Heart left ventricle (tissue), 16 donors: ENCODE results near the gene UNC119B. TPM values are rescaled to one million over a fixed set of nuclear protein-coding genes. Genes with fewer than 3 reads are reported as not detected.

Experiments
- ATAC-seq, 4 donors: fragments of 200-7000 bp; cut with Tn5 transposase; one replicate each; pipeline ENCODE4 v1.9.1; 2020 to 2022; ENCODE audit warnings: moderate library complexity in 4 of 4, mild to moderate bottlenecking in 3 of 4, moderate number of reproducible peaks in 1 of 4
- DNase-seq, 5 donors: peaks; one replicate each; pipeline ENCODE4 v3.0.0-alpha.2; 2020
- H3K27ac ChIP-seq, 12 donors: fragments of 200-600 bp; sonication (generic) in 4 of 12; one replicate each; pipeline versions ENCODE4 v1.5.0 to v1.8.0; 2016 to 2022; ENCODE audit warnings: mild to moderate bottlenecking in 2 of 12
- H3K27me3 ChIP-seq, 9 donors: fragments of 200-600 bp; sonication (generic) in 2 of 9; one replicate each; pipeline versions ENCODE4 v1.5.1 to v1.8.0; 2016 to 2022; ENCODE audit warnings: mild to moderate bottlenecking in 3 of 9
- H3K36me3 ChIP-seq, 9 donors: fragments of 200-600 bp; sonication (generic) in 2 of 9; one replicate each; pipeline versions ENCODE4 v1.5.0 to v1.8.0; 2018 to 2022; ENCODE audit warnings: mild to moderate bottlenecking in 2 of 9
- H3K4me1 ChIP-seq, 12 donors: fragments of 200-600 bp; sonication (generic) in 4 of 12; one replicate each; pipeline versions ENCODE4 v1.5.0 to v1.8.0; 2016 to 2022; ENCODE audit warnings: mild to moderate bottlenecking in 3 of 12
- H3K4me3 ChIP-seq, 12 donors: fragments of 200-600 bp; sonication (generic) in 4 of 12; one replicate each; pipeline versions ENCODE4 v1.5.0 to v1.8.0; 2017 to 2022; ENCODE audit warnings: mild to moderate bottlenecking in 9 of 12, moderate library complexity in 4 of 12
- H3K9me3 ChIP-seq, 12 donors: fragments of 200-600 bp; sonication (generic) in 4 of 12; one replicate each; pipeline versions ENCODE4 v1.5.0 to v1.8.0; 2016 to 2022; ENCODE audit warnings: mild to moderate bottlenecking in 1 of 12
- POLR2A ChIP-seq, 2 donors: fragments of 450-650 bp; IDR thresholded peaks; one replicate each; pipeline ENCODE4 v1.6.1; 2017; ENCODE audit warnings: antibody characterized with exemption in 2 of 2, mild to moderate bottlenecking in 2 of 2, moderate library complexity in 2 of 2
- WGBS, 4 donors: extraction: QIAGEN DNeasy Blood & Tissue Kit in 2 of 4; methylation state at CpG; one replicate each; pipeline versions ENCODE4 v1.1.5 to v1.1.7; 2013 to 2018; 5-methylcytosine and 5-hydroxymethylcytosine counted together
- intact Hi-C, 10 donors: fragments of 100-400 bp; cut with DNase I; formaldehyde crosslinking; loops; one replicate each; pipeline versions ENCODE4 v1.11.1 to v1.14.2; 2022
- polyA plus RNA-seq, 2 donors: library from polyadenylated mRNA; stranded (reverse); fragments of 200-250 nt; gene quantifications; one replicate each; pipeline ENCODE4 v1.2.3, GENCODE V29; 2013
- total RNA-seq, 9 donors: library from RNA; depleted of rRNA in 2 of 9; stranded (reverse); fragments of >200 nt in 2 of 9; fragmentation: NEBNext Ultra II Directional in 3 of 9; extraction: Animal tissue kit (Norgen Biotek cat#: 25700) in 3 of 9; gene quantifications; one replicate each; pipeline versions ENCODE4 v1.1.0 to v1.2.4, GENCODE V29; 2016 to 2023
- TF ChIP-seq, protein P1 (sequence below), 12 donors: fragments of 200-600 bp; sonication (generic) in 4 of 12; IDR thresholded peaks; one replicate each; pipeline versions ENCODE4 v1.5.0 to v1.8.0; 2018 to 2022; ENCODE audit warnings: antibody characterized with exemption in 12 of 12, mild to moderate bottlenecking in 5 of 12
- donor health status: ischemic (EF 13 %, LVEDD 7.1; RV severe dilation, severe dysfunction).
- donor health status: healthy with polysubstance abuse.
- donor health status: DM: no; HTN: yes; CAD: no.
- donor health status: DM: no; HTN: no; CAD: no.
- donor health status: ischemic (EF 25% LVEDD 6.9; RV normal size, moderate dysfunction).
- donor health status: ischemic (EF 25% LVEDD 5.7; RV mildly dilated, moderate dysfunction).
- donor health status: healthy.
- donor health status: DM: yes; HTN: yes; CAD: no.
- donor health status: ischemic (EF 35%, LVEDD 5.7; RV mildly dilated, moderate dysfunction).
- donor health status: nonischemic (EF 11% LVEDD 7.7; RV severe dilation, severe dysfunction).
- donor health status: DM: yes; HTN: yes; CAD: no.
- donor health status: PGD.
- donor health status: ischemic (EF 29% LVEDD 5.4; RV normal size, mild dysfunction).
- donor health status: nonischemic (EF 23%, LVEDD 6.1; RV moderate dilation, normal function).

Gene UNC119B
- total and polyA plus RNA-seq, 11 donors: 3.9 to 13.7 (median 10.7) TPM

DNA sequence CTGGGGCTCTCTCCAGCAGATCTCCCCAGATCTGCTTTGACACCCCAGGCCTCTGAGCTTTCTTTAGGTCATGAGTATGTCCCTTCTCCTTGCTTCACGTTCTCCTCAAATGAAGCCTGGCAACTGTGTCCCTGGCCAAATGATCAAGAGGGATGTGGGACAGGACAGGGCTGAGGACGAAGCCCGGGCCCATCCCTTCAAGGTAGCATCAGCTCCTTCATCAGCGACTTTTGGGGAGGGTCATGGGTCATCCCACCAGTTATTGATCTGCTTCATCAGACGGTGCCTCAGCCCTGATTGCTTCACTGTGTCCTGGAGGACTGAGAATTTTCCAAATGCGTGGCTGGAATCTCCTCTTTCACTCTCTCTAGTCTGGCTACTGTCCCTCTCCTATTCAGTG, 47.7 kb downstream of the UNC119B start:
- 84 to 92% (median 90%) methylated on average over 6 of the region's 6 CpGs for WGBS, 4 donors
- intact Hi-C loops: no loop called here
- Histone ChIP-seq H3K27ac (no peak overlapping the region), H3K9me3 (peaks cover 0 to 9% (median 0%) of the 10 kb centered on the region in 12 donors), H3K36me3 (peaks cover 0 to 19% (median 3%) of the 10 kb centered on the region in 9 donors), H3K27me3 (no peaks in the 10 kb centered on the region), H3K4me1 (peaks cover 0 to 21% (median 10%) of the 10 kb centered on the region in 12 donors), H3K4me3 (no peak overlapping the region)
- no peak for ATAC-seq
- TF ChIP-seq, protein P1, sequence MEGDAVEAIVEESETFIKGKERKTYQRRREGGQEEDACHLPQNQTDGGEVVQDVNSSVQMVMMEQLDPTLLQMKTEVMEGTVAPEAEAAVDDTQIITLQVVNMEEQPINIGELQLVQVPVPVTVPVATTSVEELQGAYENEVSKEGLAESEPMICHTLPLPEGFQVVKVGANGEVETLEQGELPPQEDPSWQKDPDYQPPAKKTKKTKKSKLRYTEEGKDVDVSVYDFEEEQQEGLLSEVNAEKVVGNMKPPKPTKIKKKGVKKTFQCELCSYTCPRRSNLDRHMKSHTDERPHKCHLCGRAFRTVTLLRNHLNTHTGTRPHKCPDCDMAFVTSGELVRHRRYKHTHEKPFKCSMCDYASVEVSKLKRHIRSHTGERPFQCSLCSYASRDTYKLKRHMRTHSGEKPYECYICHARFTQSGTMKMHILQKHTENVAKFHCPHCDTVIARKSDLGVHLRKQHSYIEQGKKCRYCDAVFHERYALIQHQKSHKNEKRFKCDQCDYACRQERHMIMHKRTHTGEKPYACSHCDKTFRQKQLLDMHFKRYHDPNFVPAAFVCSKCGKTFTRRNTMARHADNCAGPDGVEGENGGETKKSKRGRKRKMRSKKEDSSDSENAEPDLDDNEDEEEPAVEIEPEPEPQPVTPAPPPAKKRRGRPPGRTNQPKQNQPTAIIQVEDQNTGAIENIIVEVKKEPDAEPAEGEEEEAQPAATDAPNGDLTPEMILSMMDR (IDR thresholded peaks at IDR 0.05): no peak
- TF ChIP-seq POLR2A (IDR thresholded peaks at IDR 0.05): no peak
- DNase-seq: no peak

DNA sequence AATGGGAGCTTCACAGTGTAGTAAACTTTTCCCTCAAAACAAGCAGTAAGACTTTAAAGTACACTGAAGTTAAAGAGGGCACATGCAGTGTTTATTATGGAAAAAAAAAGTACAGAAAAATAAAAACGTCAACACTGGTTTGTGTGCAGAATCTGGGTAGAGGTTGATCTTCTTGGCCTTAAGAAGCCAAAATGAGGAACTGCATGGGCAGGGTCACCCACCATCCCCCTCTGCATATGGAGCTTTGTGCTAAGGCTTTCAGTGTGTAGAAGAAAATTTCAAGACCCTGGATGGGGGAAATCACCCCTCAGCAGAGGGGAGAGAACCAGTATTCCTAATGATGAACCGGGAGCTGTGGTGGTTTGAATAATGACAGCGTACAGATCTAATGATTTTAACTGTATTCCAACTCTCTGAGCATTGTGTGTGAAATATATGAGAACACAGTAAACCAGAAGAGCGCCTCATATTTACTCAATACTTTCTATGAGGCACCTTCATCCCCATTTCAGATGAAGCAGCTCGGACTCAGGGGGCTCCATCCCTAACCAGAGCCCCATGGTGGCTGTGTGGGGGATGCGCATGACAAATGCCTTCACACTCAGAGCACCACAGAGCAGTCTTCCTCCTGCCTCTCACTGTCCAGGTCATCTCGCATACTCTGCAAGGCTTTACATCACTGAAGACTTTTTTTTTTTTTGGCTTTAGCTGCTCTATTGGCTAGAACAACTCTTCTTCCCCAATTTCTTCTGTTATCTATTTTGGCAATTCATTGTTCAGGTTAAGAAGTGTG, 48.7 kb downstream of the UNC119B start:
- no peak for TF ChIP-seq POLR2A (IDR thresholded peaks at IDR 0.05)
- TF ChIP-seq, protein P1 (IDR thresholded peaks at IDR 0.05): no peak
- Histone ChIP-seq H3K9me3 (peaks cover 0 to 9% (median 0%) of the 10 kb centered on the region in 12 donors), H3K36me3 (peaks cover 0 to 29% (median 12%) of the 10 kb centered on the region in 9 donors), H3K27me3 (no peaks in the 10 kb centered on the region), H3K27ac (no peak overlapping the region), H3K4me3 (no peak overlapping the region), H3K4me1 (peaks cover 0 to 21% (median 10%) of the 10 kb centered on the region in 12 donors)
- 89 to 95% (median 94%) methylated on average over 7 of the region's 7 CpGs for WGBS, 4 donors
- DNase-seq (no peak), ATAC-seq (no peak)
- intact Hi-C loops: no loop called here

DNA sequence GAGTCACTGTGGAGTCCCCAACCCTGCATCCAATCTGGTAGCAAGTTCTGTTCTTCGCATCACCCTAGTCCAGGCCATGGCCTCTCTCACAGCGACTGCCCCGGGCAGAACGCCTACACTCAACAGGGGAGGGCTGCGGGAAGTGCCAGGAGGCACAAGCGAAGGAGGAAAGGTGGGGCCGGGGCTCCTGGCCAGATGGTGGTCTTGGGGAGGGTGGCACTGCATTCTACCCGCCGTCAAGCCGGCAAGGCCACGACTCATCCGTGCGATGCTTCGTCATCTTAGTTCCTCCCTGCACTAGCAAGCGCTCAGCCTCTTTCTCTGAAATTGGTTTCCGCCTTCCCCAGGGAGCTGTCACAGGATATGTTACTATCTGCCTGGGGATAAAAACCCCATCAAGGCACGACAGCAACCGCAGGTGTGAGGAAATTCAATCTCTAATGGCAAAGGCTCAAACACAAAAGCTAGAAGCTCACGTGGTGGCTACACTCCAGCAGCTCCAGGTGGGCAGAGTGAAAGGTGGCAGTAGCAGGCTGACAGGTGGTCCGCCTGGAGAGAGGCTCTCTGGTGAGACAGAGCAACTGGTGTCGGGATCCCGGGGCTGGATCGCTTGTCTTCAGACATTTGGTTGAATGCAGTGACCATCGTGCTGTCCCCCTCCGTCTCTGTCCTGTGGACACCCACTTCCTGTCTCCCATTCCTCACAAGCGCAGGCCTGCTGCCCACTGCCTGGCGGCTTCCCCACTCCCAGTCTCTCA, 49.5 kb downstream of the UNC119B start:
- ATAC-seq (no peak), DNase-seq (no peak)
- Histone ChIP-seq H3K36me3 (peaks cover 0 to 37% (median 20%) of the 10 kb centered on the region in 9 donors), H3K9me3 (peaks cover 0 to 5% (median 0%) of the 10 kb centered on the region in 12 donors), H3K27me3 (no peaks in the 10 kb centered on the region), H3K4me1 (peaks cover 0 to 21% (median 10%) of the 10 kb centered on the region in 12 donors), H3K27ac (no peak overlapping the region), H3K4me3 (no peak overlapping the region)
- intact Hi-C loops: loop anchor here in 3 of 10 donors (10.0 kb wide), 2 partner anchors 75 to 145 kb away; partner anchors contain the start of gene SPPL3 (in 2 of the 3)
- TF ChIP-seq, protein P1 (IDR thresholded peaks at IDR 0.05): no peak
- TF ChIP-seq POLR2A (IDR thresholded peaks at IDR 0.05): no peak
- WGBS, 4 donors: 82 to 87% (median 84%) methylated on average over 26 to 27 of the region's 27 CpGs
